HEK293 (cell line): ENCODE measurements around the gene PARD3B.

ENCODE experiments used
- CTCF ChIA-PET: fragments of 350-600 bp; formaldehyde crosslinking; extraction: SDS; loops from one replicate; lab custom pipeline; 2021; ENCODE audit warnings: antibody characterized with exemption; lab: Yijun Ruan, JAX
- POLR2A ChIA-PET: fragments of 300-600 bp; formaldehyde crosslinking; extraction: SDS; loops from one replicate; lab custom pipeline; 2020; ENCODE audit warnings: antibody characterized with exemption, inconsistent platforms; lab: Yijun Ruan, JAX
- H3K27ac ChIP-seq: fragments of 200-500 bp; sonication (Bioruptor generic); 2 replicates; pipeline ENCODE4 v1.5.1; 2014; ENCODE audit warnings: low read depth, low read length, control low read depth, inconsistent platforms; ENCODE audit errors: extremely low read depth
- H3K36me3 ChIP-seq, 2 experiments: fragments of 200-500 bp in 1 of 2; sonication (Bioruptor generic) in 1 of 2; 1 replicate in 1 of 2; 2 replicates in 1 of 2; pipeline ENCODE4 v1.5.1; 2014 to 2017; ENCODE audit warnings: inconsistent platforms in 2 of 2, low read length in 2 of 2; ENCODE audit not compliant: control insufficient read depth in 2 of 2, insufficient read depth in 1 of 2
- H3K4me1 ChIP-seq: fragments of 200-500 bp; sonication (Bioruptor generic); 2 replicates; pipeline ENCODE4 v1.5.1; 2014; ENCODE audit warnings: mild to moderate bottlenecking, low read length, inconsistent platforms; ENCODE audit not compliant: control insufficient read depth, insufficient read depth
- H3K4me3 ChIP-seq: 2 replicates; pipeline ENCODE4 v1.5.1; 2011; ENCODE audit warnings: low read depth, mild to moderate bottlenecking, control low read depth, low read length, moderate library complexity
- H3K9me3 ChIP-seq: fragments of 200-500 bp; sonication (Bioruptor generic); 2 replicates; pipeline ENCODE4 v1.5.1; 2014; ENCODE audit warnings: low read depth, low read length, inconsistent platforms; ENCODE audit not compliant: control insufficient read depth, insufficient read depth
- AEBP2 ChIP-seq: fragments of 450-650 bp; formaldehyde crosslinking; IDR thresholded peaks from 2 replicates; pipeline ENCODE4 v1.5.1; 2016; ENCODE audit warnings: missing biosample characterization, missing genetic modification characterization, borderline replicate concordance
- BCL11B ChIP-seq: fragments of 450-650 bp; formaldehyde crosslinking; IDR thresholded peaks from 2 replicates; pipeline ENCODE4 v1.5.1; 2016; ENCODE audit warnings: low read depth, missing biosample characterization, missing genetic modification characterization
- EGR2 ChIP-seq: fragments of 450-650 bp; formaldehyde crosslinking; IDR thresholded peaks from 2 replicates; pipeline ENCODE4 v1.5.1; 2016; ENCODE audit warnings: low read depth, missing biosample characterization, missing genetic modification characterization
- HOXD13 ChIP-seq: sonication (generic); formaldehyde crosslinking; IDR thresholded peaks from 2 replicates; pipeline ENCODE4 v1.8.0; 2022; ENCODE audit warnings: missing genetic modification reagents, borderline replicate concordance
- REPIN1 ChIP-seq: fragments of 450-650 bp; formaldehyde crosslinking; IDR thresholded peaks from 2 replicates; pipeline ENCODE4 v1.5.1; 2017; ENCODE audit warnings: missing biosample characterization, missing genetic modification characterization, low read depth
- SALL2 ChIP-seq: fragments of 450-650 bp; formaldehyde crosslinking; IDR thresholded peaks from 2 replicates; pipeline ENCODE4 v1.5.0; 2017; ENCODE audit warnings: missing biosample characterization, mild to moderate bottlenecking, missing genetic modification characterization, borderline replicate concordance
- SP3 ChIP-seq: fragments of 450-650 bp; formaldehyde crosslinking; IDR thresholded peaks from 2 replicates; pipeline ENCODE4 v1.5.1; 2016; ENCODE audit warnings: missing biosample characterization, missing genetic modification characterization
- ZFP41 ChIP-seq: fragments of 450-650 bp; formaldehyde crosslinking; IDR thresholded peaks from 2 replicates; pipeline ENCODE4 v1.5.1; 2016; ENCODE audit warnings: missing biosample characterization, missing genetic modification characterization, borderline replicate concordance
- ZNF174 ChIP-seq: fragments of 450-650 bp; formaldehyde crosslinking; IDR thresholded peaks from 2 replicates; pipeline ENCODE4 v1.5.0; 2017; ENCODE audit warnings: missing biosample characterization, mild to moderate bottlenecking, missing genetic modification characterization
- ZNF211 ChIP-seq: fragments of 450-650 bp; formaldehyde crosslinking; IDR thresholded peaks from 2 replicates; pipeline ENCODE4 v1.5.1; 2016; ENCODE audit warnings: low read depth, missing biosample characterization, missing genetic modification characterization
- ZNF23 ChIP-seq: fragments of 450-650 bp; formaldehyde crosslinking; IDR thresholded peaks from 2 replicates; pipeline ENCODE4 v1.5.1; 2016; ENCODE audit warnings: missing biosample characterization, missing genetic modification characterization, borderline replicate concordance
- ZNF248 ChIP-seq: fragments of 450-650 bp; formaldehyde crosslinking; IDR thresholded peaks from 2 replicates; pipeline ENCODE4 v1.5.1; 2017; ENCODE audit warnings: missing biosample characterization, missing genetic modification characterization
- ZNF302 ChIP-seq: fragments of 450-650 bp; formaldehyde crosslinking; IDR thresholded peaks from 2 replicates; pipeline ENCODE4 v1.5.1; 2016; ENCODE audit warnings: missing biosample characterization, missing genetic modification characterization, low read depth
- ZNF391 ChIP-seq: fragments of 450-650 bp; formaldehyde crosslinking; IDR thresholded peaks from 2 replicates; pipeline ENCODE4 v1.5.1; 2016; ENCODE audit warnings: low read depth, missing biosample characterization, missing genetic modification characterization, borderline replicate concordance
- ZNF423 ChIP-seq: fragments of 450-650 bp; formaldehyde crosslinking; IDR thresholded peaks from 2 replicates; pipeline ENCODE4 v1.5.1; 2016; ENCODE audit warnings: missing biosample characterization, missing genetic modification characterization
- ZNF426 ChIP-seq: fragments of 450-650 bp; formaldehyde crosslinking; IDR thresholded peaks from 2 replicates; pipeline ENCODE4 v1.5.1; 2017; ENCODE audit warnings: missing biosample characterization, missing genetic modification characterization, mild to moderate bottlenecking, inconsistent platforms, moderate library complexity
- ZNF529 ChIP-seq: fragments of 450-650 bp; formaldehyde crosslinking; IDR thresholded peaks from 2 replicates; pipeline ENCODE4 v1.5.1; 2017; ENCODE audit warnings: missing genetic modification characterization, missing biosample characterization; ENCODE audit not compliant: insufficient replicate concordance
- ZNF530 ChIP-seq: fragments of 450-650 bp; formaldehyde crosslinking; IDR thresholded peaks from 2 replicates; pipeline ENCODE4 v1.5.1; 2016; ENCODE audit warnings: low read depth, missing biosample characterization, missing genetic modification characterization
- ZNF544 ChIP-seq: fragments of 450-650 bp; formaldehyde crosslinking; IDR thresholded peaks from 2 replicates; pipeline ENCODE4 v1.5.0; 2017; ENCODE audit warnings: missing biosample characterization, missing genetic modification characterization
- ZNF555 ChIP-seq: fragments of 450-650 bp; formaldehyde crosslinking; conservative IDR thresholded peaks from 2 replicates; pipeline ENCODE4 v1.5.1; 2017; ENCODE audit warnings: missing biosample characterization, mild to moderate bottlenecking, missing genetic modification characterization, inconsistent platforms
- ZNF600 ChIP-seq: fragments of 450-650 bp; formaldehyde crosslinking; IDR thresholded peaks from 2 replicates; pipeline ENCODE4 v1.5.1; 2016; ENCODE audit warnings: missing biosample characterization, missing genetic modification characterization
- ZNF610 ChIP-seq: fragments of 450-650 bp; formaldehyde crosslinking; IDR thresholded peaks from 2 replicates; pipeline ENCODE4 v1.5.1; 2016; ENCODE audit warnings: missing biosample characterization, missing genetic modification characterization, borderline replicate concordance
- ZNF623 ChIP-seq: fragments of 450-650 bp; formaldehyde crosslinking; IDR thresholded peaks from 2 replicates; pipeline ENCODE4 v1.5.1; 2016; ENCODE audit warnings: missing biosample characterization, missing genetic modification characterization
- ZNF645 ChIP-seq: fragments of 450-650 bp; formaldehyde crosslinking; IDR thresholded peaks from 2 replicates; pipeline ENCODE4; 2016; ENCODE audit warnings: missing biosample characterization, missing genetic modification characterization
- ZNF664 ChIP-seq: fragments of 450-650 bp; formaldehyde crosslinking; IDR thresholded peaks from 2 replicates; pipeline ENCODE4 v1.5.1; 2016; ENCODE audit warnings: missing biosample characterization, missing genetic modification characterization
- ZNF670 ChIP-seq: fragments of 450-650 bp; formaldehyde crosslinking; IDR thresholded peaks from 2 replicates; pipeline ENCODE4 v1.5.1; 2016; ENCODE audit warnings: missing biosample characterization, missing genetic modification characterization, low read depth
- ZNF768 ChIP-seq: fragments of 450-650 bp; formaldehyde crosslinking; IDR thresholded peaks from 2 replicates; pipeline ENCODE4 v1.5.1; 2018; ENCODE audit warnings: missing biosample characterization, mild to moderate bottlenecking, missing genetic modification characterization
- ZNF792 ChIP-seq: fragments of 450-650 bp; formaldehyde crosslinking; IDR thresholded peaks from 2 replicates; pipeline ENCODE4 v1.5.1; 2016; ENCODE audit warnings: missing biosample characterization, missing genetic modification characterization
- ZSCAN4 ChIP-seq: fragments of 450-650 bp; formaldehyde crosslinking; IDR thresholded peaks from 2 replicates; pipeline ENCODE4 v1.5.1; 2017; ENCODE audit warnings: missing biosample characterization, missing genetic modification characterization

The PARD3B gene

GRCh38 chr2:205001300-205001966, 456.2 kb downstream of the PARD3B start:
- ChIA-PET CTCF (no interaction called here), POLR2A (no interaction called here)
- H3K9me3 ChIP-seq = no peaks in the 10 kb centered on the region
- no peak overlapping the region for H3K4me3 ChIP-seq
- no peaks in the 10 kb centered on the region for H3K36me3 ChIP-seq
- no peak for TF ChIP-seq ZNF645 (tag by site-specific recombination)
- no peak for TF ChIP-seq SP3 (tag by site-specific recombination)
- TF ChIP-seq AEBP2 (tag by site-specific recombination) = no peak
- TF ChIP-seq ZNF391 (tag by site-specific recombination) = no peak
- TF ChIP-seq SALL2 (tag by site-specific recombination) = no peak
- no peak for TF ChIP-seq BCL11B
- TF ChIP-seq ZNF23 (tag by site-specific recombination) = no peak
- TF ChIP-seq ZNF530 (tag by site-specific recombination) = no peak
- TF ChIP-seq ZNF248 = no peak
- no peak for TF ChIP-seq ZNF302 (tag by site-specific recombination)
- TF ChIP-seq ZNF610 (tag by site-specific recombination) = no peak
- TF ChIP-seq ZNF555 (tag by site-specific recombination) = no peak
- no peaks in the 10 kb centered on the region for H3K4me1 ChIP-seq
- no peak overlapping the region for H3K27ac ChIP-seq

- Histone ChIP-seq H3K27ac (no peak overlapping the region), H3K4me3 (no peak overlapping the region), H3K9me3 (no peaks in the 10 kb centered on the region), H3K4me1 (no peaks in the 10 kb centered on the region), H3K36me3 (no peaks in the 10 kb centered on the region)
- TF ChIP-seq REPIN1 (tag by site-specific recombination) (no peak), ZNF768 (no peak), ZNF600 (tag by site-specific recombination) (no peak)
- ChIA-PET POLR2A (no interaction called here), CTCF (interaction anchor here (0.7 kb wide), 1 partner anchor 1823 kb away, joined by 4 read pairs; no protein-coding TSS in a partner anchor)
Observed at GRCh38 chr2:205002390-205002789, 457.1 kb downstream of the PARD3B start.

GRCh38 chr2:205003288-205003687, 458.0 kb downstream of the PARD3B start:
- Histone ChIP-seq H3K36me3 (no peaks in the 10 kb centered on the region), H3K4me3 (no peak overlapping the region), H3K4me1 (no peaks in the 10 kb centered on the region), H3K9me3 (no peaks in the 10 kb centered on the region), H3K27ac (no peak overlapping the region)
- POLR2A ChIA-PET = no interaction called here
- CTCF ChIA-PET = no interaction called here
- TF ChIP-seq ZNF792 (tag by site-specific recombination) (no peak), ZSCAN4 (no peak), ZNF670 (tag by site-specific recombination) (no peak), EGR2 (no peak), ZNF174 (tag by site-specific recombination) (no peak), ZNF623 (no peak), ZNF211 (no peak), ZNF664 (no peak), ZFP41 (tag by site-specific recombination) (no peak), ZNF530 (tag by site-specific recombination) (no peak), ZNF529 (no peak), HOXD13 (CRISPR knock-in tag) (no peak), ZNF23 (tag by site-specific recombination) (no peak), ZNF423 (tag by site-specific recombination) (no peak), ZNF544 (tag by site-specific recombination) (no peak), ZNF426 (tag by site-specific recombination) (no peak)
